ENCODE data around the gene ZNF577.

ZNF577 gene

GRCh38 chr19:51821921-51822320 lies 65.8 kb downstream of the ZNF577 start:
- Histone ChIP-seq H3K27ac (replicated peaks; ENCODE audit: low read length) (no peak overlapping the region), H2AK5ac (ENCODE audit: low read depth, low read length) (no peak overlapping the region), H2BK12ac (ENCODE audit: low read length) (no peak overlapping the region), H3K23ac (ENCODE audit: low read depth, low read length, poor library complexity) (no peak overlapping the region), H2BK15ac (ENCODE audit: low read length) (no peak overlapping the region), H2AFZ (ENCODE audit: low read length) (no peak overlapping the region), H3K14ac (ENCODE audit: low read length) (no peak overlapping the region), H3K4me3 (ENCODE audit: low read length in 2 of 2) (no peak overlapping the region), H2BK120ac (ENCODE audit: low read depth, low read length) (no peak overlapping the region), H3K4me1 (ENCODE audit: control insufficient read depth in 2 of 2, insufficient read depth in 1 of 2, low read depth in 1 of 2, low read length in 2 of 2) (no peaks in the 10 kb centered on the region), H3K18ac (ENCODE audit: low read length) (no peak overlapping the region), H4K8ac (ENCODE audit: low read depth, low read length) (no peak overlapping the region), H3K79me1 (ENCODE audit: low read depth, low read length) (no peaks in the 10 kb centered on the region), H3K4me2 (ENCODE audit: insufficient read depth, low read length, poor library complexity, severe bottlenecking) (no peak overlapping the region), H3K4ac (ENCODE audit: low read length) (no peak overlapping the region), H3K36me3 (replicated peaks in 1 of 2; ENCODE audit: control insufficient read depth in 2 of 2, insufficient read depth in 2 of 2, low read length in 2 of 2) (no peaks in the 10 kb centered on the region), H2BK5ac (ENCODE audit: low read length) (no peak overlapping the region), H4K91ac (ENCODE audit: low read depth, low read length, poor library complexity) (no peak overlapping the region), H3K9me3 (replicated peaks in 1 of 2; ENCODE audit: control insufficient read depth in 2 of 2, insufficient read depth in 1 of 2, low read depth in 1 of 2, low read length in 2 of 2) (peaks cover 5 to 12% of the 10 kb centered on the region in 2 donors), H3K9ac (ENCODE audit: low read depth, low read length, poor library complexity) (no peak overlapping the region), H3K27me3 (ENCODE audit: control insufficient read depth in 3 of 3, insufficient read depth in 3 of 3, low read depth in 1 of 3, low read length in 3 of 3) (no peaks in the 10 kb centered on the region)
- no peak for DNase-seq (ENCODE audit: low spot score)

GRCh38 chr19:51821456-51821855 lies 66.3 kb downstream of the ZNF577 start:
- Histone ChIP-seq H3K4me1 (ENCODE audit: control insufficient read depth in 2 of 2, insufficient read depth in 1 of 2, low read depth in 1 of 2, low read length in 2 of 2) (no peaks in the 10 kb centered on the region), H2AFZ (ENCODE audit: low read length) (no peak overlapping the region), H3K14ac (ENCODE audit: low read length) (no peak overlapping the region), H3K4me2 (ENCODE audit: insufficient read depth, low read length, poor library complexity, severe bottlenecking) (no peak overlapping the region), H3K9me3 (replicated peaks in 1 of 2; ENCODE audit: control insufficient read depth in 2 of 2, insufficient read depth in 1 of 2, low read depth in 1 of 2, low read length in 2 of 2) (peaks cover 4 to 8% of the 10 kb centered on the region in 2 donors), H3K9ac (ENCODE audit: low read depth, low read length, poor library complexity) (no peak overlapping the region), H3K27me3 (ENCODE audit: control insufficient read depth in 3 of 3, insufficient read depth in 3 of 3, low read depth in 1 of 3, low read length in 3 of 3) (no peaks in the 10 kb centered on the region), H2BK5ac (ENCODE audit: low read length) (no peak overlapping the region), H2AK5ac (ENCODE audit: low read depth, low read length) (no peak overlapping the region), H3K4ac (ENCODE audit: low read length) (no peak overlapping the region), H2BK12ac (ENCODE audit: low read length) (no peak overlapping the region), H3K23ac (ENCODE audit: low read depth, low read length, poor library complexity) (no peak overlapping the region), H4K8ac (ENCODE audit: low read depth, low read length) (no peak overlapping the region), H3K27ac (replicated peaks; ENCODE audit: low read length) (no peak overlapping the region), H3K4me3 (ENCODE audit: low read length in 2 of 2) (no peak overlapping the region), H2BK120ac (ENCODE audit: low read depth, low read length) (no peak overlapping the region), H4K91ac (ENCODE audit: low read depth, low read length, poor library complexity) (no peak overlapping the region), H3K18ac (ENCODE audit: low read length) (no peak overlapping the region), H2BK15ac (ENCODE audit: low read length) (no peak overlapping the region), H3K79me1 (ENCODE audit: low read depth, low read length) (no peaks in the 10 kb centered on the region), H3K36me3 (replicated peaks in 1 of 2; ENCODE audit: control insufficient read depth in 2 of 2, insufficient read depth in 2 of 2, low read length in 2 of 2) (no peaks in the 10 kb centered on the region)
- WGBS, 2 donors (ENCODE audit: extremely low coverage in 2 of 2, insufficient read length in 2 of 2, insufficient replicate concordance in 1 of 2), result no CpG with 5 or more reads among the region's 3 CpGs
- no peak for DNase-seq (ENCODE audit: low spot score)
